GM19438 (cell line): Measurements from ENCODE around the gene SPACA4.

Experiments used
- ATAC-seq: cut with Tn5 transposase; IDR thresholded peaks from one replicate; pipeline ENCODE4 v1.9.1; 2021; ENCODE audit warnings: low read depth; ENCODE audit not compliant: unreplicated experiment

Gene SPACA4

DNA sequence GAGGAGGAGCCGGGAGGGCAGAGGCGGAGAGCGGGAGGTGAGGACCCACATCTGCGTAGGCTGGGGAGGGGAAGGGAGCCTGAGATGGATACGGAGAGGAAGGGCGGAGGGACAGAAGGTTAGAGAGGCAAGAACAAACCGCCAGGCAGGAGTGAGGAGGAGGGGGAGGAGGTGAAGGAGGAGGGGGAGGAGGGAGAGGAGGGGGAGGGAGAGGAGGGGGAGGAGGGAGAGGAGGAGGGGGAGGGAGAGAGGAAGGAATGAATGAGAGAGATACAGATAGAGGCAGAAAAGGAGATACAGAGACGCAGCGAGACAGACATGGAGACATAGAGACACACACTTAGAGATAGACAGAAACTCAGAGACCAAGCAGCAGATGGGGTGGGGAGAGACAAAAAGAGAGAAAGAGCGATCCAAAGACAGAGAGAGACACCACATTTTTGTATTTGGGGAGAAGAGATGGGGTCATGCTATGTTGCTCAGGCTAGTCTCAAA, 40.2 kb downstream of the SPACA4 start:
- ATAC-seq = no peak

DNA sequence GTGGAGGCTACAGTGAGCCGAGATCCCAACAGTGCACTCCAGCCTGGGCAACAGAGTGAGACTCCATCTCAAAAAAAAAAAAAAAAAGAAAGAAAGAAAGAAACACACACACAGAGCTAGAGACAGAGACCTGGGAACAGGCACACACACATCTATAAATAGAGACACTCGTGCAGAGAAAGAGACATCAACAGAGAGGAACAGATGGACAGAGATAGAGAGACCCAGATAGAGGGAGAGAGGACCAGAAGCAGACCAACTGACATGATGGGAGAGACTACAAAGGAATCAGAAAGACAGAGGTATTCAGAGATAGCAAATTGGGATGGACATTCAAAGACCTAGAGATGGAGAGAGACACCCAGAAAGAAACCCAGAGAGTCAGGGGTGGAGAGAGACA, 41.6 kb downstream of the SPACA4 start:
- no peak for ATAC-seq

DNA sequence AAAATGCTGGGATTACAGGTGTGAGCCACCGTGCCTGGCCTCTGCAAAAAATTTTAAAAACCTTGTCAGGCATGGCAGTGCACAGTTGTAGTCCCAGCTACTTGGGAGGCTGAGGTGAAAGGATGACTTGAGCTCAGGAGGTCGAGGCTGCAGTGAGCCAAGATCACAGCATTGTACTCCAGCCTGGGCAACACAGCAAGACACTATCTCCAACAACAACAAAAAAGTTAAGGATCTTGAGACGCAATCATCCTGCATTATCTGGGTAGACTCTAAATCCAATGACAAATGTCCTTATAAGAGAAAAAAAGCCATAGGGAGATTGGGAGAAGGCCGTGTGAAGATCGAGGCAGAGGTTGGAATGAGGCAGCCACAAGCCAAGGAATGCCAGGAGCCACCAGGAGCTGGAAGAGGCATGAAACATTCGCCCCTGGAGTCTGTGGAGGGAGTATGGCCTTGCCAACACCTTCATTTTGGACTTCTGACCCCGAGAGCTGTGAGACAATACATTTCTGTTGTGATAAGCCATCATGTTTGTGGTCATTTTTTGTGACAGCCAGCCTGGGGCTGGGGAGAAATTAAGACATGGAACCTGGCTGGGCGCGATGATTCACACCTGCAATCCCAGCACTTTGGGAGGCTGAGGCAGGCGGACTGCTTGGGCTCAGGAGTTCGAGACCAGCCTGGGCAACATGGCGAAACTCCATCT, 44.6 kb downstream of the SPACA4 start:
- ATAC-seq = no peak

DNA sequence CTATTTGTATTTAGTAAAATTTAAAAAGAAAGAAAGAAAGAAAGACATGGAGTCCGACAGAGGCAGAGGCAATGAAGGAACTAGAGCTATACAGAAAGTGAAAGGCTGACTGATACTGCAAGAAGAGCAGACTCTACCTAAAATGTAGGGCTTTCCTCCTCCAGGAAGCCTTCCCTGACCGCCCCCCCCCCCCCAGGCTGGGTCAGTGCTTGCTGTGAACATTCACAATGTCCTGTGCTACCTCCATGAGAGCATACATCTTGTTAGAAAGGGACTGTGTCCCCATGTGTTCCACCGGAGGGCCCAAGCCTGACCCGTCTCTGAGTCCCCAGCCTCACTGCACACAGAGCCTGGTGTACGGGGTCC, 45.1 kb downstream of the SPACA4 start:
- no peak for ATAC-seq

DNA sequence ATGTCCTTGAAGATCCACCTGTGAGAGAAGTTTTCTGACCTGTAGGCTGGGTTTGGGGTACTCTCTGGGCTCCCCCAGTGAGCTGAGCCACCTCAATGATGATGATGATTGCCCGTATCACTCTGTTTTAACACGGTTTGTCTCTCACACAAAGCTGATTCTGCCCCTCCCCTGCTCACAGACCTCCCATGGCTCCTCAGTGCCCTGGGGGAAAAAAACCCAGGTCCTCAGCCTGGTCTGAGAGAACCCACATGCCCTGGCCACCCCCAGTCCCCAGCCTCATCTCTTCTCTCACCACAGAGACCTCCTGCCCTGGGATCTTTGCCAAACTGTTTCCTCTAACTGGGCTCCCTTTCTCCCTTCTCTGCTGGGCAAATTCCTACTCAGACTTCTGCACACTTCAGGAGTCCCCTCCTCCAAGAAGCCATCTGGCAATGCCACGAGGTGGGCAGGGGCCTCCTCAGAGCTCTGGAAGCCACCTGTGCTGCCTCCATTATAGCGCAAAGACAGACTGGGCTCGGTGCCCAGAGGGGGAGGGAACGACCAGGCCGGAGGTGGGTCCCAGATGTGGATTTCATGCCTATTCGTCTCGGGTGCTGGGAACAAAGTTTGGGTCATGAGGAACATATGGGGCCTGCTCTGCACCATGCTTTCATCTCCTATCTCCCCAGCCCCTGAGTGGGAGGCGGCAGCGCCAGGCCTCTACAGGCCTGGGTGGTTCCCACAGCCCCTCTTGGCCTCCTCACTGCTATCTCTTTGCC, 47.9 kb downstream of the SPACA4 start:
- ATAC-seq = no peak

DNA sequence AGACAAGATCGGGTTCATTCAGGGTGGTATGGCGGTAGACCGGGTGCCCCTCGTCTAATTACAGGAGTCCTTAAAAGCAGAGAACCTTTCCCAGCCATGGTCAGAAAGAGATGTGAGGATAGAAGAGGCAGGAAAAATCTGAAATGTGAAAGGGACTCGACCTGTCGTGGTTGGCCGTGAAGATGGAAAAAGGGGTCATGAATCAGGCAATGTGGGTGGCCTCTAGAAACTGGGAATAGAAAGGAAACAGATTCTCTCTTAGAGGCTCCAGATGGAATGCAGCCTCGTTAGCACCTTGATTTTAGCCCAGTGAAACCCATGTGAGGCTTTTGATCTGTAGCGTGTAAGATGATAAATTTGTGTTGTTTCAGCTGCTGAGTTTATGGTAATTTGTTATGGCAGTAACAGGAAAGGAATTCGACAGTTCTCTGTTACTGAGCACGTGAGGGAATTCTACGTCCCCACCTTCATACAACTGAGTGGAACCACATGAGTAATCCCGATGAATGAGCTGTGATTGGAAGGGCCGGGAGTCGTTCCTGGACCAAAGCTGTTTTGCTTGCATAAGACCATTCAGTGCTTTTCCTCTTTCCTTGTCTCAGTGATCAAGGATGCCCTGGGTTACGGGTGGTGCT, 50.4 kb downstream of the SPACA4 start:
- ATAC-seq = no peak
